ENCODE measurements around the gene ANGPTL8. TPM values are rescaled to one million over a fixed set of nuclear protein-coding genes. Genes with fewer than 3 reads are reported as not detected.

Gene ANGPTL8
- total RNA-seq, 5 donors from 2014 or later (not counting 1 experiment from before 2014, with no cell fraction given), result not detected

DNA sequence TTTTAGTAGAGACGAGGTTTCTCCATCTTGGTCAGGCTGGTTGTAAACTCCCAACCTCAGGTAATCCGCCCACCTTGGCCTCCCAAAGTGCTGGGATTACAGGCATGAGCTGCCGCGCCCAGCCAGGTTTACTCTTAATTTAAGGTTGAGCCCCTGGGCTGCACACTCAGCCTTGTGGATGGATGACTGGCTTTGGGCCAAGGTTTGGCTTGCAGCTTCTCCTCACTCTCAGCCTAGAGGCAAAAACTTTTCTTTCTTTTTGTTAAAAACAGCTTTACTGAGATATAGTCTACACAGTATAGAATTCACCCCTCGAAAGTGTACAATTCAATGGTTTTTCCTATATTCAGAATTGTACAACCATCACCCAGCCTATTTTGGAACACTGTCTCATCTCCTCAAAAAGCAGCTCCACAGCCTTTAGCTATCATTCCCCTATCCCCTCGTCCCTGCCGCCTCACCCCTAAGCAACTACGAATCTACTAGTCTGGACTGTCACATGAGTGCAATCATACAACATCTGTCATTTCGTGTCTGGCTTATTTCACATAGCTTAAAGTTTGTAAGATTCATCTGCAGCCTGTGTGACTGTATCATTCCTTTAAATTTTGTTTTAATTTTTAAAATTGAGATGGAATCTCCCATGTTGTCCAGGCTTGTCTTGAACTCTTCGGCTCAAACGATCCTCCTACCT lies 42.1 kb downstream of the ANGPTL8 start:
- 86% methylated on average over 8 of the region's 11 CpGs for WGBS (ENCODE audit: insufficient coverage)
- peaks cover 9 to 21% (median 10%) of the 10 kb centered on the region in 3 donors for H3K4me1 Mint-ChIP-seq
- CTCF ChIA-PET, result no interaction called here
- Histone ChIP-seq H3K4me1 (ENCODE audit: control insufficient read depth in 1 of 2, extremely low read depth in 1 of 2, insufficient read depth in 2 of 2, low read length in 2 of 2) (peaks cover 6 to 24% of the 10 kb centered on the region in 2 experiments), H3K9me3 (no peaks in the 10 kb centered on the region), H3K4me3 (ENCODE audit: control insufficient read depth in 1 of 2, extremely low read depth in 1 of 2, low read length in 1 of 2) (no peak overlapping the region), H3K27ac (ENCODE audit: low read length) (no peak overlapping the region), H3K27me3 (replicated peaks in 1 of 2; ENCODE audit: control insufficient read depth in 2 of 2, extremely low read depth in 1 of 2, insufficient read depth in 2 of 2, low read length in 1 of 2) (peaks cover 8 to 76% of the 10 kb centered on the region in 2 experiments), H3K36me3 (ENCODE audit: control insufficient read depth in 2 of 2, extremely low read depth in 1 of 2, insufficient read depth in 1 of 2, low read length in 1 of 2) (no peaks in the 10 kb centered on the region)
- POLR2A ChIA-PET, result interaction anchor here in 1 of 2 donors (0.5 kb wide), 1 partner anchor 96 kb away, joined by 7 read pairs; no protein-coding TSS in a partner anchor
- ATAC-seq (replicated peaks in 1 of 4), result no peak
- peaks cover 19 to 47% of the 10 kb centered on the region in 2 donors for H3K27me3 Mint-ChIP-seq
- no peaks in the 10 kb centered on the region for H3K36me3 Mint-ChIP-seq
- no peak overlapping the region for H3K27ac Mint-ChIP-seq
- peaks cover 0 to 2% (median 0%) of the 10 kb centered on the region in 3 donors for H3K9me3 Mint-ChIP-seq
- H3K4me3 Mint-ChIP-seq, result no peak overlapping the region
- no peak for DNase-seq

- CTCF ChIA-PET, result no interaction called here
- no peak overlapping the region for H3K4me3 Mint-ChIP-seq
- H3K27me3 Mint-ChIP-seq, result peaks cover 23 to 56% of the 10 kb centered on the region in 2 donors
Measured at GRCh38 chr19:11284515-11284914, 45.1 kb downstream of the ANGPTL8 start.

DNA sequence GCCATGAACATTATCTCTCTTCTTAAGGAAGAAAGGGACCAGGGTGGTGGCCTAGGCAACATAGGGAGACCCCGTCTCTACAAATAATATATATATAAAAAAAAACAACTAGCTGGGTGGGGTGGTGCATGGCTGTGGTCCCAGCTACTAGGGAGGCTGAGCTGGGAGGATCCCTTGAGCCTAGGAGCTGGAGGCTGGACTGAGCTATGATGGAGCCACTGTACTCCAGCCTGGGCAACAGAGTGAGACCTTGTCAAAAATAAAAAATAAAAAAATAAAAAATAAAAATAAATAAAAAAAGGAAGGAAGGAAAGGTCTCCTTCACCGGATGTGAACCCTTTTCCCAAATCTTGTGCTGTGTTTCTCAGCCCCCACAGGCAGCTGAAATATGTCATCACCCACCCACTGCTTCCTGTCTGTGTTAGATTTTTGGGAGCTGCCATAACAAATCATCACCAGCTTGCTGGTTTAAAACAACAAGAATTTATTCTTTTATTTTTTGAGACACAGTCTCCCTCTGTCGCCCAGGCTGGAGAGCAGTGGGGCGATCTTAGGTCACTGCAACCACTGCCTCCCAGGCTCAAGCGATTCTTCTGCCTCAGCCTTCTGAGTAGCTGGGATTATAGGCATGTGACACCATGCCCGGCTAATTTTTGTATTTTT lies 47.0 kb downstream of the ANGPTL8 start:
- no peak overlapping the region for H3K4me3 ChIP-seq (ENCODE audit: control insufficient read depth in 1 of 2, extremely low read depth in 1 of 2, low read length in 1 of 2)
- DNase-seq (no peak), ATAC-seq (replicated peaks in 1 of 4) (no peak)
- no peak overlapping the region for H3K27ac ChIP-seq (ENCODE audit: low read length)
- no peaks in the 10 kb centered on the region for H3K36me3 ChIP-seq (ENCODE audit: control insufficient read depth in 2 of 2, extremely low read depth in 1 of 2, insufficient read depth in 1 of 2, low read length in 1 of 2)
- 54% methylated on average over 3 of the region's 6 CpGs for WGBS (ENCODE audit: insufficient coverage)
- Mint-ChIP-seq H3K27me3 (peaks cover 28 to 60% of the 10 kb centered on the region in 2 donors), H3K27ac (no peak overlapping the region), H3K4me1 (peaks cover 0 to 3% (median 0%) of the 10 kb centered on the region in 3 donors), H3K4me3 (no peak overlapping the region), H3K9me3 (no peaks in the 10 kb centered on the region), H3K36me3 (no peaks in the 10 kb centered on the region)
- H3K27me3 ChIP-seq (replicated peaks in 1 of 2; ENCODE audit: control insufficient read depth in 2 of 2, extremely low read depth in 1 of 2, insufficient read depth in 2 of 2, low read length in 1 of 2), result peaks cover 7 to 90% of the 10 kb centered on the region in 2 experiments
- H3K9me3 ChIP-seq, result no peaks in the 10 kb centered on the region
- CTCF ChIA-PET, result interaction anchor here in 1 of 2 donors (0.7 kb wide), 1 partner anchor 73 kb away, joined by 4 read pairs; no protein-coding TSS in a partner anchor
- POLR2A ChIA-PET, result no interaction called here
- H3K4me1 ChIP-seq (ENCODE audit: control insufficient read depth in 1 of 2, extremely low read depth in 1 of 2, insufficient read depth in 2 of 2, low read length in 2 of 2), result peaks cover 0 to 3% of the 10 kb centered on the region in 2 experiments

More at GRCh38 chr19:11284515-11284914, 45.1 kb downstream of the ANGPTL8 start:
- Mint-ChIP-seq H3K9me3 (peaks cover 0 to 2% (median 0%) of the 10 kb centered on the region in 3 donors), H3K4me1 (peaks cover 4 to 14% (median 5%) of the 10 kb centered on the region in 3 donors), H3K36me3 (no peaks in the 10 kb centered on the region), H3K27ac (no peak overlapping the region)
- Histone ChIP-seq H3K27ac (ENCODE audit: low read length) (no peak overlapping the region), H3K9me3 (no peaks in the 10 kb centered on the region), H3K4me3 (ENCODE audit: control insufficient read depth in 1 of 2, extremely low read depth in 1 of 2, low read length in 1 of 2) (no peak overlapping the region), H3K27me3 (replicated peaks in 1 of 2; ENCODE audit: control insufficient read depth in 2 of 2, extremely low read depth in 1 of 2, insufficient read depth in 2 of 2, low read length in 1 of 2) (peaks cover 8 to 82% of the 10 kb centered on the region in 2 experiments), H3K36me3 (ENCODE audit: control insufficient read depth in 2 of 2, extremely low read depth in 1 of 2, insufficient read depth in 1 of 2, low read length in 1 of 2) (no peaks in the 10 kb centered on the region), H3K4me1 (ENCODE audit: control insufficient read depth in 1 of 2, extremely low read depth in 1 of 2, insufficient read depth in 2 of 2, low read length in 2 of 2) (peaks cover 4 to 15% of the 10 kb centered on the region in 2 experiments)
- WGBS (ENCODE audit: insufficient coverage), result 83% methylated on average over 1 of the region's 6 CpGs
- no peak for DNase-seq
- ATAC-seq (replicated peaks in 1 of 4), result no peak
- POLR2A ChIA-PET, result interaction anchor here in 1 of 2 donors (0.6 kb wide), 1 partner anchor 257 kb away, joined by 7 read pairs; no protein-coding TSS in a partner anchor

DNA sequence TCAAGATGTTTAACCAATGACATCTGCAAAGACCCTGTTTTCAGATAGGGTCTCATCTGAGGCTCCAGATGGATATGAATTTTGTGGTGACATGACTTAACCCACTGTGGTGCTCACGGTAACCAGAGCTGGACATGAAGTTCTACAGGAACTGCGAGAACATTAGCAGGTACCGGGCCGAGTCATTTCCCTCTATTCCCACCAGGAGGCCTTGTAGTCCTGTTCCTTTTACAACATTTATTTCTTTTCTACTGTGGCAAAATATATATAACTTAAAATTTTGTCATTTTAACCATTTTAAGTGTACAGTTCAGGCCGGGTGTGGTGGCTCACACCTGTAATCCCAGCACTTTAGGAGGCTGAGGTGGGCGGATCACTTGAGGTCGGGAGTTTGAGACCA lies 48.9 kb downstream of the ANGPTL8 start:
- H3K9me3 Mint-ChIP-seq, result no peaks in the 10 kb centered on the region
- WGBS (ENCODE audit: insufficient coverage), result 70% methylated on average over 2 of the region's 7 CpGs
- ChIA-PET CTCF (no interaction called here), POLR2A (no interaction called here)
- H3K27me3 Mint-ChIP-seq, result peaks cover 22 to 52% of the 10 kb centered on the region in 2 donors
- H3K36me3 Mint-ChIP-seq, result no peaks in the 10 kb centered on the region
- peaks cover 0 to 1% (median 0%) of the 10 kb centered on the region in 3 donors for H3K4me1 Mint-ChIP-seq
- no peak overlapping the region for H3K4me3 ChIP-seq (ENCODE audit: control insufficient read depth in 1 of 2, extremely low read depth in 1 of 2, low read length in 1 of 2)
- H3K9me3 ChIP-seq, result no peaks in the 10 kb centered on the region
- no peak overlapping the region for H3K27ac Mint-ChIP-seq
- no peak for ATAC-seq (replicated peaks in 1 of 4)
- H3K36me3 ChIP-seq (ENCODE audit: control insufficient read depth in 2 of 2, extremely low read depth in 1 of 2, insufficient read depth in 1 of 2, low read length in 1 of 2), result no peaks in the 10 kb centered on the region
- DNase-seq, result no peak
- no peak overlapping the region for H3K4me3 Mint-ChIP-seq
- H3K27me3 ChIP-seq (replicated peaks in 1 of 2; ENCODE audit: control insufficient read depth in 2 of 2, extremely low read depth in 1 of 2, insufficient read depth in 2 of 2, low read length in 1 of 2), result peaks cover 3 to 88% of the 10 kb centered on the region in 2 experiments
- peaks cover 0 to under 1% of the 10 kb centered on the region in 2 experiments for H3K4me1 ChIP-seq (ENCODE audit: control insufficient read depth in 1 of 2, extremely low read depth in 1 of 2, insufficient read depth in 2 of 2, low read length in 2 of 2)
- no peak overlapping the region for H3K27ac ChIP-seq (ENCODE audit: low read length)

- H3K36me3 ChIP-seq (ENCODE audit: control insufficient read depth in 2 of 2, extremely low read depth in 1 of 2, insufficient read depth in 1 of 2, low read length in 1 of 2), result no peaks in the 10 kb centered on the region
- peaks cover 0 to 8% of the 10 kb centered on the region in 2 experiments for H3K4me1 ChIP-seq (ENCODE audit: control insufficient read depth in 1 of 2, extremely low read depth in 1 of 2, insufficient read depth in 2 of 2, low read length in 2 of 2)
- peaks cover 22 to 44% of the 10 kb centered on the region in 2 donors for H3K27me3 Mint-ChIP-seq
- H3K4me1 Mint-ChIP-seq, result peaks cover 5 to 9% (median 7%) of the 10 kb centered on the region in 3 donors
- no peaks in the 10 kb centered on the region for H3K9me3 ChIP-seq
- ATAC-seq (replicated peaks in 1 of 4) (no peak), DNase-seq (no peak)
- H3K9me3 Mint-ChIP-seq, result no peaks in the 10 kb centered on the region
- H3K27ac ChIP-seq (ENCODE audit: low read length), result no peak overlapping the region
- no peak overlapping the region for H3K4me3 Mint-ChIP-seq
- ChIA-PET CTCF (interaction anchor here (0.6 kb wide), 2 partner anchors 10 kb away, joined by 4 to 14 read pairs; no protein-coding TSS in a partner anchor), POLR2A (no interaction called here)
- no peak overlapping the region for H3K27ac Mint-ChIP-seq
- no CpG with 5 or more reads among the region's 4 CpGs for WGBS (ENCODE audit: insufficient coverage)
- H3K4me3 ChIP-seq (ENCODE audit: control insufficient read depth in 1 of 2, extremely low read depth in 1 of 2, low read length in 1 of 2), result no peak overlapping the region
- no peaks in the 10 kb centered on the region for H3K36me3 Mint-ChIP-seq
- peaks cover 0 to 81% of the 10 kb centered on the region in 2 experiments for H3K27me3 ChIP-seq (replicated peaks in 1 of 2; ENCODE audit: control insufficient read depth in 2 of 2, extremely low read depth in 1 of 2, insufficient read depth in 2 of 2, low read length in 1 of 2)
Measured at GRCh38 chr19:11290256-11290655, 50.8 kb downstream of the ANGPTL8 start.

DNA sequence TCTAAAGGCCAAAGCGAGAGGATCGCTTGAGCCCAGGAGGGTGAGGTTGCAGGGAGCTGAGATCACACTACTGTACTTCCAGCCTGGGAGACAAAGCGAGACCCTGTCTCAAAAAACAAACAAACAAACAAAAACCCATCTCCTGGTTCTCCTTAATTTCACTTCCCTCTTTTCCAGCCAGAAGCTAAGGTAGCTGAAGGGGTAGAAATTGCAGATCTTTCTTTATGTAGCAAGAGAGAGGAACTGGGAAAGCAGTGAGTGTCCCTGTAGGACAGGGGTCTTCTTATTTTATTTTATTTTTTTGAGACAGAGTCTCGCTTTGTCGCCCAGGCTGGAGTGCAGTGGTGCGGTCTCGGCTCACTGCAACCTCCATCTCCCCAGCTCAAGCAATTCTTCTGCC lies 52.0 kb downstream of the ANGPTL8 start:
- H3K9me3 Mint-ChIP-seq, result no peaks in the 10 kb centered on the region
- no peak for ATAC-seq (replicated peaks in 1 of 4)
- ChIA-PET POLR2A (no interaction called here), CTCF (interaction anchor here in 1 of 2 donors (0.7 kb wide), 1 partner anchor 99 kb away, joined by 3 read pairs; no protein-coding TSS in a partner anchor)
- Histone ChIP-seq H3K27me3 (replicated peaks in 1 of 2; ENCODE audit: control insufficient read depth in 2 of 2, extremely low read depth in 1 of 2, insufficient read depth in 2 of 2, low read length in 1 of 2) (peaks cover 0 to 78% of the 10 kb centered on the region in 2 experiments), H3K4me3 (ENCODE audit: control insufficient read depth in 1 of 2, extremely low read depth in 1 of 2, low read length in 1 of 2) (no peak overlapping the region), H3K36me3 (ENCODE audit: control insufficient read depth in 2 of 2, extremely low read depth in 1 of 2, insufficient read depth in 1 of 2, low read length in 1 of 2) (no peaks in the 10 kb centered on the region), H3K4me1 (ENCODE audit: control insufficient read depth in 1 of 2, extremely low read depth in 1 of 2, insufficient read depth in 2 of 2, low read length in 2 of 2) (peaks cover 0 to 8% of the 10 kb centered on the region in 2 experiments), H3K27ac (ENCODE audit: low read length) (no peak overlapping the region), H3K9me3 (no peaks in the 10 kb centered on the region)
- peaks cover 22 to 44% of the 10 kb centered on the region in 2 donors for H3K27me3 Mint-ChIP-seq
- H3K4me3 Mint-ChIP-seq, result no peak overlapping the region
- no peaks in the 10 kb centered on the region for H3K36me3 Mint-ChIP-seq
- no peak for DNase-seq
- H3K27ac Mint-ChIP-seq, result no peak overlapping the region
- no CpG with 5 or more reads among the region's 7 CpGs for WGBS (ENCODE audit: insufficient coverage)
- peaks cover 5 to 9% (median 7%) of the 10 kb centered on the region in 3 donors for H3K4me1 Mint-ChIP-seq

All from T-cell (primary cell).